ENCODE measurements around the gene AHSP. TPM values are rescaled to one million over a fixed set of nuclear protein-coding genes. Genes with fewer than 3 reads are reported as not detected.

The AHSP gene, protein sequence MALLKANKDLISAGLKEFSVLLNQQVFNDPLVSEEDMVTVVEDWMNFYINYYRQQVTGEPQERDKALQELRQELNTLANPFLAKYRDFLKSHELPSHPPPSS
- total RNA-seq = not detected in 2 replicates

DNA sequence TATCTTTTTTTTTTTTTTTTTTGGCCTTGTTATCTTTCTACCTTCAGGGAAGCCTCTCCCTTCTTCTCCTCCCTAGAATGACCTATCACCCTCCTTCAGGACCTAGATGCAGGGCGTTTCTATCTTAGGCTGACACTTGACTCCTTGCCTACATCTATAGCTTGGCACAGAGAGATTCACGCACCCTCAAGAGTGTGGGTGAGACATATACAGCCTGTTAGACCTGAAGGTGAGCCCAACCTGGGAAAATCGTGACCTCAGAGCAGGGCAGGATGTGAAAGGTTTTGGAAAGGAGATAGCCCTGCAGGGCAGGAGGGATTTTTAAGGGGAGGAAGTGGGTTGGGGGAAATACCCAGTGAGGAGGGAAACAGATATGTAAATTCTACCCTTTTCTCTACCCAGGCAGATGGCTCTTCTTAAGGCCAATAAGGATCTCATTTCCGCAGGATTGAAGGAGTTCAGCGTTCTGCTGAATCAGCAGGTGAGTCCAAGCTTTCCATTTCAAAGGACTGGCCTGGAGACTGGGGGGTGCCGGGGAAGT is at the start of gene AHSP:
Gene AHSP, plus strand, starts transcription at position 167 of the 541 bp plus-strand sequence. Its CDS starts 240 bp downstream, at position 407.

DNA sequence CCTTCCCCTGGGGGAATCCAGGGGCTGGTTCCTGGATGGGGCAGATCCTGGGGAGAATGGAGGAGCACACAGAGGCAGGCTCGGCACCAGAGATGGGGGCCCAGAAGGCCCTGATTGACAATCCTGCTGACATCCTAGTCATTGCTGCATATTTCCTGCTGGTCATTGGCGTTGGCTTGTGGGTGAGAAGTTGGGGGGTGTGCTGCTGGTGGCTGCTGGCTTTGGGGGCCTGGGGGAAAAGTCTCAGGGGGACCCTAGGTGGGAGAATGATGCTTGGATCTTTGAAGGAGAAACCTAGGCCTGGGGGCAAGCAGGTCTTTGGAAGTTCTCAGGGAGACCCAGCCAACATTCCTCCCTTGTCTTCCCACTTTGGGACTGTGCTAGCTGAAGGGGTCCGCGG is 44.6 kb upstream of the AHSP start, which contains the start of gene SLC5A2:
Gene SLC5A2, plus strand, starts transcription at position 43 of the 400 bp plus-strand sequence. Its CDS starts 14 bp downstream, at position 57.

DNA sequence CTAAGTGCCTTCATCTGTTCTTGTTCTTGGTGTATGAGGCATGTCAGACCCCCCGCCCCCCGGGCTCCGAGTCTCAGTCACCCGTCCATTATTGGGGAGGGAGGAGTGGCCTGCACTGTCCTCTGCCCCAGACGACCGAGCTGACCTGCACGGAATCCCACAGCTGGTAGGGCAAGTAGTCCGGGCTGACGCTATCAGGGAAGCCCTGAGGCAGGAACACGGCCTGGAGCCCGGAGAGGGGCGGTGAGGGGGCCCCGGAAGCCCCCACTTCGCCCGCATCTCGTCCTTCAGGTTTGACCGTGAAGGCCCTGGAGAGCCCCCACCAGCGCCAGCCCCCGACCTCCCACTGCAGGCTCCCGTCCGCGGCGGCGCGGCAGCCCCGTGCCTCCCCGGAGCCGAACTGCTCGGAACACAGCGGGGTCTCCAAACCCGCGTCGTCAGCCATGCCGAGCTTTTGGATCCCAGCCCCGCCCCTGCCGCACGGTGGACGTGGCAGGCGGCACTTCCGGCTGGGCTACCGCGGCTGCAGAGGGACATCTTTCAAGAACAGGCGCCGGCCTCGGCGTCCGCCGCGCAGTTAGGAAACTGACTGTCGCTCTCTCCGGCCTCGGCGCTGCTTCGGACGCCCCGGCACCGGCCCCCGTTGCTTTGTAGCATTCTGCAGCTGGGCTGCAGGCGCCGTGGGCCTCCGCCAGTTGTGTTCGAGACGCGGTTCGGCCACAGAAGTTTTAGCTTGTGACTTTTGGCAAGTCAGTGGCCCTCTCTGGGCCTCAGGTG is 19.6 kb upstream of the AHSP start, which contains the start of gene RUSF1:
Gene RUSF1, minus strand, starts transcription at position 463 of the 777 bp plus-strand sequence. Its CDS starts 18 bp downstream, at position 445.

Other genes with a start within 250 kb of the AHSP start
- gene ITGAX, start 172.7 kb upstream of the AHSP start, total RNA-seq = under 0.01 TPM in 1 of 2 replicates, not detected in the other
- gene ITGAD, start 134.6 kb upstream of the AHSP start, total RNA-seq = not detected in 2 replicates
- not detected in 2 replicates for gene COX6A2, start 99.5 kb upstream of the AHSP start, total RNA-seq
- gene ZNF843, start 85.1 kb upstream of the AHSP start, total RNA-seq = 0.34 and 0.47 TPM in 2 replicates
- gene ARMC5, start 68.4 kb upstream of the AHSP start, total RNA-seq = 5.8 and 6.5 TPM in 2 replicates
- 11.6 and 16.4 TPM in 2 replicates for gene TGFB1I1, start 55.7 kb upstream of the AHSP start, total RNA-seq
- under 0.01 TPM in 2 replicates for gene SLC5A2, start 44.8 kb upstream of the AHSP start, total RNA-seq
- 37.4 and 46.9 TPM in 2 replicates for gene RUSF1, start 19.5 kb upstream of the AHSP start, total RNA-seq